GM18507 (cell line): ENCODE measurements around the gene TRMT44.

ENCODE experiments used
- DNase-seq: peaks from one replicate; pipeline ENCODE4 v3.0.0; 2011; ENCODE audit warnings: low read depth; ENCODE audit not compliant: insufficient read length; ENCODE audit errors: extremely low spot score
- FAIRE-seq: peaks from 2 replicates; lab custom pipeline; 2011; peaks lifted over from hg19 to GRCh38; lab: Jason Lieb, UNC

The TRMT44 gene

GRCh38 chr4:8440492-8441311 is at the start of gene TRMT44, which contains the start of gene ACOX3:
Gene TRMT44 (plus strand): TSS chr4:8440777. CDS start chr4:8440823, 46 bp downstream.
Gene ACOX3 (minus strand): TSS chr4:8440723. CDS start chr4:8416521, 24,202 bp downstream.
- peak; percentile 81 for DNase-seq
- peak; percentile 90 for FAIRE-seq

- DNase-seq, result no peak
- FAIRE-seq, result no peak
Measured at GRCh38 chr4:8391071-8391470, 49.5 kb upstream of the TRMT44 start.

GRCh38 chr4:8391972-8392371 is 48.6 kb upstream of the TRMT44 start:
- DNase-seq (peak; percentile 36), FAIRE-seq (peak; percentile 79)

GRCh38 chr4:8392591-8393190 is 47.9 kb upstream of the TRMT44 start:
- no peak for FAIRE-seq
- no peak for DNase-seq

GRCh38 chr4:8393593-8394038 is 47.0 kb upstream of the TRMT44 start:
- no peak for FAIRE-seq
- no peak for DNase-seq

- FAIRE-seq, result no peak
Measured at GRCh38 chr4:8394061-8394519, 46.5 kb upstream of the TRMT44 start.

GRCh38 chr4:8394806-8395205 is 45.8 kb upstream of the TRMT44 start:
- FAIRE-seq, result no peak
- DNase-seq, result no peak

More at GRCh38 chr4:8394061-8394519, 46.5 kb upstream of the TRMT44 start:
- DNase-seq, result no peak

GRCh38 chr4:8395504-8396296 is 44.9 kb upstream of the TRMT44 start:
- DNase-seq (no peak), FAIRE-seq (no peak)

- DNase-seq (no peak), FAIRE-seq (no peak)
Measured at GRCh38 chr4:8396762-8397406, 43.7 kb upstream of the TRMT44 start.

GRCh38 chr4:8398347-8398746 is 42.2 kb upstream of the TRMT44 start:
- DNase-seq (no peak), FAIRE-seq (no peak)

GRCh38 chr4:8399298-8399697 is 41.3 kb upstream of the TRMT44 start:
- DNase-seq (no peak), FAIRE-seq (no peak)

- no peak for DNase-seq
- no peak for FAIRE-seq
Measured at GRCh38 chr4:8400632-8401325, 39.8 kb upstream of the TRMT44 start.

- FAIRE-seq, result no peak
- no peak for DNase-seq
Measured at GRCh38 chr4:8401665-8402064, 38.9 kb upstream of the TRMT44 start.

- DNase-seq (no peak), FAIRE-seq (no peak)
Measured at GRCh38 chr4:8402181-8402597, 38.4 kb upstream of the TRMT44 start.

GRCh38 chr4:8402640-8403039 is 37.9 kb upstream of the TRMT44 start:
- FAIRE-seq (no peak), DNase-seq (no peak)

- peak; percentile 49 for DNase-seq
- FAIRE-seq, result no peak
Measured at GRCh38 chr4:8403173-8403753, 37.3 kb upstream of the TRMT44 start.

GRCh38 chr4:8403976-8404375 is 36.6 kb upstream of the TRMT44 start:
- FAIRE-seq (no peak), DNase-seq (no peak)

- DNase-seq, result no peak
- no peak for FAIRE-seq
Measured at GRCh38 chr4:8404791-8405515, 35.6 kb upstream of the TRMT44 start.
